AG09309 (cell line): ENCODE data around the gene CNTN1.

Experiments
- DNase-seq: peaks from one replicate; pipeline ENCODE4 v3.0.0-alpha.2; 2010; ENCODE audit warnings: low read depth
- H3K4me3 ChIP-seq: 2 replicates; pipeline ENCODE4 v1.5.1; 2011; ENCODE audit warnings: mild to moderate bottlenecking, low read depth, low read length, moderate library complexity; ENCODE audit not compliant: control insufficient read depth
- CTCF ChIP-seq: IDR thresholded peaks from 2 replicates; pipeline ENCODE4 v1.5.1; 2011; ENCODE audit warnings: mild to moderate bottlenecking, low read depth, low read length, inconsistent platforms; ENCODE audit not compliant: insufficient read depth, control insufficient read depth; ENCODE audit errors: missing control alignments

The CNTN1 gene

GRCh38 chr12:40801082-40801481, 108.8 kb downstream of the CNTN1 start:
- DNase-seq: no peak
- no peak overlapping the region for H3K4me3 ChIP-seq
- TF ChIP-seq CTCF: no peak

GRCh38 chr12:40801861-40802260, 109.6 kb downstream of the CNTN1 start:
- no peak overlapping the region for H3K4me3 ChIP-seq
- no peak for TF ChIP-seq CTCF
- no peak for DNase-seq

GRCh38 chr12:40802656-40803055, 110.4 kb downstream of the CNTN1 start:
- DNase-seq: no peak

GRCh38 chr12:40819436-40820108, 127.3 kb downstream of the CNTN1 start:
- no peak for DNase-seq
- no peak for TF ChIP-seq CTCF
- no peak overlapping the region for H3K4me3 ChIP-seq

More at GRCh38 chr12:40802656-40803055, 110.4 kb downstream of the CNTN1 start:
- no peak for TF ChIP-seq CTCF
- H3K4me3 ChIP-seq: no peak overlapping the region

GRCh38 chr12:40820794-40821484, 128.7 kb downstream of the CNTN1 start:
- H3K4me3 ChIP-seq: no peak overlapping the region
- no peak for TF ChIP-seq CTCF
- DNase-seq: no peak

GRCh38 chr12:40825156-40825555, 132.9 kb downstream of the CNTN1 start:
- TF ChIP-seq CTCF: no peak
- H3K4me3 ChIP-seq: no peak overlapping the region
- DNase-seq: no peak
